Thoracic aorta (tissue), 2 donors: Measurements from ENCODE around the gene MIPOL1. TPM values are rescaled to one million over a fixed set of nuclear protein-coding genes. Genes with fewer than 3 reads are reported as not detected.

Source experiments
- ATAC-seq: fragments of 150-250 bp; one replicate; pipeline ENCODE4 v1.8.0; 2017; ENCODE audit warnings: low read depth; ENCODE audit not compliant: insufficient number of reproducible peaks, low FRiP score
- DNase-seq: peaks from one replicate; pipeline ENCODE4 v3.0.0-alpha.2; 2020; ENCODE audit warnings: low spot score
- H3K27ac ChIP-seq, 2 donors: fragments of 200-600 bp; sonication (generic); 1 replicate in 1 of 2; 2 replicates in 1 of 2; pipeline ENCODE4 v1.5.1; 2016; ENCODE audit warnings: mild to moderate bottlenecking in 2 of 2, moderate library complexity in 2 of 2
- H3K27me3 ChIP-seq: fragments of 200-600 bp; sonication (generic); replicated peaks from 2 replicates; pipeline ENCODE4 v1.6.0; 2016; ENCODE audit warnings: mild to moderate bottlenecking; ENCODE audit not compliant: insufficient read depth
- H3K36me3 ChIP-seq: fragments of 200-600 bp; sonication (generic); one replicate; pipeline ENCODE4 v1.5.1; 2016
- H3K4me1 ChIP-seq, 2 donors: fragments of 200-600 bp; sonication (generic); 1 replicate in 1 of 2; 2 replicates in 1 of 2; pipeline versions ENCODE4 v1.5.1 to v1.6.0; 2016; ENCODE audit warnings: low read depth in 2 of 2, mild to moderate bottlenecking in 1 of 2; ENCODE audit not compliant: control insufficient read depth in 1 of 2
- H3K4me3 ChIP-seq: fragments of 200-600 bp; sonication (generic); 2 replicates; pipeline ENCODE4 v1.5.1; 2016; ENCODE audit warnings: mild to moderate bottlenecking
- H3K9me3 ChIP-seq: fragments of 200-600 bp; sonication (generic); 2 replicates; pipeline ENCODE4 v1.5.1; 2016
- CTCF ChIP-seq: fragments of 200-600 bp; sonication (generic); IDR thresholded peaks from one replicate; pipeline ENCODE4 v1.5.1; 2019; ENCODE audit warnings: antibody characterized with exemption
- total RNA-seq, 2 donors: library from RNA; depleted of rRNA; stranded (reverse); fragments of >200 nt; gene quantifications; one replicate each; pipeline versions ENCODE4 v1.1.0 to v1.2.3, GENCODE V29; 2016

Gene MIPOL1
- total RNA-seq, 2 donors from 2014 or later = 13.1 to 16.8 TPM

- no peaks in the 10 kb centered on the region for H3K36me3 ChIP-seq
- ATAC-seq (no peak), DNase-seq (no peak)
- H3K9me3 ChIP-seq = no peaks in the 10 kb centered on the region
- H3K4me3 ChIP-seq = no peak overlapping the region
- no peaks in the 10 kb centered on the region for H3K27me3 ChIP-seq
- H3K27ac ChIP-seq = no peak overlapping the region
- no peaks in the 10 kb centered on the region for H3K4me1 ChIP-seq
- TF ChIP-seq CTCF = no peak
These were observed 31.9 kb upstream of the MIPOL1 start for GRCh38 chr14:37165794-37166193.

- Histone ChIP-seq H3K9me3 (no peaks in the 10 kb centered on the region), H3K4me3 (no peak overlapping the region), H3K36me3 (no peaks in the 10 kb centered on the region), H3K27ac (no peak overlapping the region), H3K27me3 (no peaks in the 10 kb centered on the region), H3K4me1 (no peaks in the 10 kb centered on the region)
- DNase-seq (no peak), ATAC-seq (no peak)
- no peak for TF ChIP-seq CTCF
These were observed 30.3 kb upstream of the MIPOL1 start for GRCh38 chr14:37167151-37168047.

- Histone ChIP-seq H3K27me3 (no peaks in the 10 kb centered on the region), H3K27ac (no peak overlapping the region), H3K9me3 (no peaks in the 10 kb centered on the region), H3K4me3 (no peak overlapping the region), H3K36me3 (no peaks in the 10 kb centered on the region), H3K4me1 (peaks cover 0 to 8% of the 10 kb centered on the region in 2 donors)
- no peak for TF ChIP-seq CTCF
- no peak for DNase-seq
- no peak for ATAC-seq
These were observed 29.0 kb upstream of the MIPOL1 start for GRCh38 chr14:37168721-37169120.

DNA sequence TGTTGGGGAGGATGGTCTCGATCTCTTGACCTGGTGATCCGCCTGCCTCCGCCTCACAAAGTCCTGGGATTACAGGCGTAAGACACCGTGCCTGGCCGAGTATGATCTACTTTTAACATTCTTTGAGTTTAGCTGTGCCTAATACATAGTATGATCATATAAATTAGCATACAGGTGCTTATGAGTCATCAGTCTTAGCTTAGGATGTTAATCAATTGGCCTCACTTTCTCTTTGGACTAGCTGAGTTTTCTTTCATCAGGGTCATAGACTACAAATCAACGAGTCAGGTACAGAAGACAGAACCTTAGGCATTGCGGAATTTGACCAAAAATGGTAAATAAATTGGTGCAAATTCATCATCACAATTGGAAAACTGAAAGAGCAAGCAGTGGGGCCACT, 27.5 kb upstream of the MIPOL1 start:
- Histone ChIP-seq H3K4me1 (peaks cover 0 to 8% of the 10 kb centered on the region in 2 donors), H3K27me3 (no peaks in the 10 kb centered on the region), H3K9me3 (no peaks in the 10 kb centered on the region), H3K27ac (no peak overlapping the region), H3K4me3 (no peak overlapping the region), H3K36me3 (no peaks in the 10 kb centered on the region)
- ATAC-seq (no peak), DNase-seq (no peak)
- no peak for TF ChIP-seq CTCF

DNA sequence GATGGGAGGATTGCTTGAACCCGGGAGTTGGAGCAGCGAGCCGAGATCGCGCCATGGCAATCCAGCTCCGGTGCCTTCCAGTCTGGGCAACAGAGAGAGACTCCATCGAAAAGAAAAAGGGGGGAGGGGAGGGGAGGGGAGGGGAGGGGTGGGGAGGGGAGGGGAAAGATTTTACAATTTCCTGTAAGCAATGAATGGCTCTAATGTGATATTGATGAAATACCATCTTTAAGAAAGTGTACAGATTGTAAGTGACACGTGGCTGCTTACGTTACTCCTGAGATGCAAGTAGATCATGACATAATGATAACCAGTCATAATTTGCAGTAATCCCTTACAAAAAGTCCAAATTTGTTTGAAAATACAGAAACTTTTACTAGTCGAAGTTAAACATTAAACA, 26.7 kb upstream of the MIPOL1 start:
- no peaks in the 10 kb centered on the region for H3K9me3 ChIP-seq
- H3K27me3 ChIP-seq = no peaks in the 10 kb centered on the region
- DNase-seq = no peak
- no peak for TF ChIP-seq CTCF
- H3K27ac ChIP-seq = no peak overlapping the region
- H3K4me1 ChIP-seq = peaks cover 0 to 8% of the 10 kb centered on the region in 2 donors
- H3K4me3 ChIP-seq = no peak overlapping the region
- no peaks in the 10 kb centered on the region for H3K36me3 ChIP-seq
- ATAC-seq = no peak
